ENCODE data around the gene OTOL1. TPM values are rescaled to one million over a fixed set of nuclear protein-coding genes. Genes with fewer than 3 reads are reported as not detected.

The OTOL1 gene
- total and polyA plus RNA-seq, 2 experiments from 2014 or later, result not detected

DNA sequence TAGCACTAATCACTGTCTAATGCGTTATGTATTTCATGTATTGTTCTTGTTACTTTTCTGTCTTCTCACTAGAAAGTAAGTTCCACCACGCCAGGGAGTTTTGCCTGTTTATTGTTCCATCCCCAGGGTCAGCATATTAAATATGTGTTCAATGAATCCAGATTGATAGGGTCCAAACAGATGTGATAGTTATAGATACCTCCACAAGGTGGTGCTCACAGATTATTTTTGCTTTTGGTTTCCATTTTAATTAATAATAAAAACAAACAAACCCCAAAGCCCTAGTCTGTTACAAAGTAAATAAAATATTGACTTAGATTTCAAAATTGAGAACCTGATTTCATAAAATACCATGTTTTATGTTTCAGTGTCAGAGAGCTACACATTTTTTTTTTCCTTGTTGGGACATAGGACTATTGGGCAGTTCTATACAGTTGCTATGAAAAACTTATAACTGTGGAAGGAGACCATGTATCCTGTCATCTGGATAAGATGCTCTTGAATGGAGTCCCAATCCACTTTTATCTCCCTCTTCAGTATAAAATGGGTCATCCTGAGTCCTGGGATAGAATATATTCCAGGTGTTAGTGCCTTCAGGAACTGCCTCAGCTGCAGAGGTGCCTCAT is 12.4 kb downstream of the OTOL1 start:
- Histone ChIP-seq H3K4me2 (no peak overlapping the region), H3K79me2 (replicated peaks; ENCODE audit: insufficient read depth) (no peaks in the 10 kb centered on the region), H4K20me1 (replicated peaks; ENCODE audit: insufficient read depth) (no peaks in the 10 kb centered on the region), H3K27ac (ENCODE audit: low read depth) (no peak overlapping the region), H3K9me2 (ENCODE audit: insufficient read depth) (peaks cover 5% of the 10 kb centered on the region; the same call in 1 of the 2 replicates), H2AFZ (no peak overlapping the region), H3K4me1 (ENCODE audit: insufficient read depth) (no peaks in the 10 kb centered on the region), H3K27me3 (ENCODE audit: insufficient read depth) (no peaks in the 10 kb centered on the region), H3K36me3 (ENCODE audit: insufficient read depth) (no peaks in the 10 kb centered on the region), H3F3A (replicated peaks; ENCODE audit: low read depth) (no peaks in the 10 kb centered on the region), H3K4me3 (no peak overlapping the region)
- peak; percentile 27 for DNase-seq (ENCODE audit: low spot score)
- no peak overlapping the region for H3K27ac Mint-ChIP-seq
- TF ChIP-seq ZNF114 (CRISPR knock-in tag; IDR thresholded peaks at IDR 0.05), result no peak
- TF ChIP-seq STAT1 (IDR thresholded peaks at IDR 0.05; ENCODE audit: unreplicated experiment), result no peak
- TF ChIP-seq, protein P1, sequence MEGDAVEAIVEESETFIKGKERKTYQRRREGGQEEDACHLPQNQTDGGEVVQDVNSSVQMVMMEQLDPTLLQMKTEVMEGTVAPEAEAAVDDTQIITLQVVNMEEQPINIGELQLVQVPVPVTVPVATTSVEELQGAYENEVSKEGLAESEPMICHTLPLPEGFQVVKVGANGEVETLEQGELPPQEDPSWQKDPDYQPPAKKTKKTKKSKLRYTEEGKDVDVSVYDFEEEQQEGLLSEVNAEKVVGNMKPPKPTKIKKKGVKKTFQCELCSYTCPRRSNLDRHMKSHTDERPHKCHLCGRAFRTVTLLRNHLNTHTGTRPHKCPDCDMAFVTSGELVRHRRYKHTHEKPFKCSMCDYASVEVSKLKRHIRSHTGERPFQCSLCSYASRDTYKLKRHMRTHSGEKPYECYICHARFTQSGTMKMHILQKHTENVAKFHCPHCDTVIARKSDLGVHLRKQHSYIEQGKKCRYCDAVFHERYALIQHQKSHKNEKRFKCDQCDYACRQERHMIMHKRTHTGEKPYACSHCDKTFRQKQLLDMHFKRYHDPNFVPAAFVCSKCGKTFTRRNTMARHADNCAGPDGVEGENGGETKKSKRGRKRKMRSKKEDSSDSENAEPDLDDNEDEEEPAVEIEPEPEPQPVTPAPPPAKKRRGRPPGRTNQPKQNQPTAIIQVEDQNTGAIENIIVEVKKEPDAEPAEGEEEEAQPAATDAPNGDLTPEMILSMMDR (conservative IDR thresholded peaks at IDR 0.05; ENCODE audit: low read depth in 2 of 2), result peak; percentile 50 to 70
- H3K27me3 Mint-ChIP-seq (ENCODE audit: insufficient read depth, low read depth, poor library complexity), result no peaks in the 10 kb centered on the region
- no peaks in the 10 kb centered on the region for H3K36me3 Mint-ChIP-seq (ENCODE audit: low read depth)
- no peak overlapping the region for H3K4me3 Mint-ChIP-seq
- no peaks in the 10 kb centered on the region for H3K9me3 Mint-ChIP-seq
- ATAC-seq, result no peak
- H3K4me1 Mint-ChIP-seq, result peaks cover 2% of the 10 kb centered on the region; the same call in 1 of the 3 replicates

DNA sequence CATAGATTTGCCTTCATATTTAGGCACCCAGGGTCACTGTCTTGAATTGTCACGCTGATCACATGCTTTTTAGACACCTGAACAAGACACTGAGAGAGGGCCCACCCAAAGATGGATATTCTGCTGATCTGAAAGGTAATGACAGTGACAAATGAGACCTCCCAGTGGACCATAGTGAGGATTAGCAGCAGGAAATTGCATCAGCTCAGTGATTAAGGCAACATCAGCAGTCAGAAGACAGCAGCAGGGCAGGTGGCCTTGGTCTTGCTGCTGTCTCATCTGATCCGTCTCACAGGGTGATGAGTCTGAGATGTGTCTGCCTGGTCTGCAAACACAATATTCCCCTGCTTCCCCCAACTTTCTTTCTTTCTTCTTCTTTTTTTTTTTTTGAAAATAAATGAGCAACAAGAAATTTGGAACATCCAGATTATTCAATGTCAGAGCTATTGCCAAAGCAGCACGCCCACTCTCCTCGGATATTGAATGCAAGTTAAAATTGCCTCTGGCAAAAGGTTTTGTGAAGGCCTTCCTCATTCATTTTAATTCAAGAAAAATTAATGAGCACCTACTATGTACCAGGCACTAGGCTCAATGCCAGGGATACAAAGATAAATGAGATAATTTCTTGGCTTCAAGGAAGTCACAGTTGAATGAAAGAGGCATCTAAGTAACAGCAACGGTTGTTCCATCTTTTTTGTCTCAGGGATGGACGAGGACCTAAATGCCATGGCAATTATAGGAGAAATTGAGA is 14.1 kb downstream of the OTOL1 start:
- H3K36me3 ChIP-seq (ENCODE audit: insufficient read depth), result no peaks in the 10 kb centered on the region
- H3K4me3 Mint-ChIP-seq, result no peak overlapping the region
- H3K79me2 ChIP-seq (replicated peaks; ENCODE audit: insufficient read depth), result no peaks in the 10 kb centered on the region
- peaks cover 5% of the 10 kb centered on the region for H3K9me2 ChIP-seq (ENCODE audit: insufficient read depth)
- no peak for DNase-seq (ENCODE audit: low spot score)
- H3K27ac ChIP-seq (ENCODE audit: low read depth), result no peak overlapping the region
- ATAC-seq, result no peak
- H4K20me1 ChIP-seq (replicated peaks; ENCODE audit: insufficient read depth), result no peaks in the 10 kb centered on the region
- H3K4me2 ChIP-seq, result no peak overlapping the region
- no peaks in the 10 kb centered on the region for H3K27me3 ChIP-seq (ENCODE audit: insufficient read depth)
- no peaks in the 10 kb centered on the region for H3K4me1 ChIP-seq (ENCODE audit: insufficient read depth)
- H3K9me3 Mint-ChIP-seq, result no peaks in the 10 kb centered on the region
- H2AFZ ChIP-seq, result peak overlapping the region; percentile 53; the same call in 1 of the 2 replicates
- H3K4me1 Mint-ChIP-seq, result peaks cover 2% of the 10 kb centered on the region; the same call in 1 of the 3 replicates
- no peak overlapping the region for H3K4me3 ChIP-seq
- H3K36me3 Mint-ChIP-seq (ENCODE audit: low read depth), result no peaks in the 10 kb centered on the region
- no peak overlapping the region for H3K27ac Mint-ChIP-seq
- H3F3A ChIP-seq (replicated peaks; ENCODE audit: low read depth), result no peaks in the 10 kb centered on the region
- H3K27me3 Mint-ChIP-seq (ENCODE audit: insufficient read depth, low read depth, poor library complexity), result no peaks in the 10 kb centered on the region
- TF ChIP-seq CREB1 (CRISPR knock-in tag; IDR thresholded peaks at IDR 0.05; ENCODE audit: low read depth) (no peak), JUNB (IDR thresholded peaks at IDR 0.05; ENCODE audit: unreplicated experiment) (no peak), NANOG (IDR thresholded peaks at IDR 0.05; ENCODE audit: borderline replicate concordance) (no peak), POLR2AphosphoS5 (IDR thresholded peaks at IDR 0.05; ENCODE audit: low read depth) (no peak), STAT1 (IDR thresholded peaks at IDR 0.05; ENCODE audit: unreplicated experiment) (no peak), ZNF114 (CRISPR knock-in tag; IDR thresholded peaks at IDR 0.05) (no peak), ZNF331 (CRISPR knock-in tag; IDR thresholded peaks at IDR 0.05; ENCODE audit: low read depth) (no peak)
- TF ChIP-seq, protein P2, sequence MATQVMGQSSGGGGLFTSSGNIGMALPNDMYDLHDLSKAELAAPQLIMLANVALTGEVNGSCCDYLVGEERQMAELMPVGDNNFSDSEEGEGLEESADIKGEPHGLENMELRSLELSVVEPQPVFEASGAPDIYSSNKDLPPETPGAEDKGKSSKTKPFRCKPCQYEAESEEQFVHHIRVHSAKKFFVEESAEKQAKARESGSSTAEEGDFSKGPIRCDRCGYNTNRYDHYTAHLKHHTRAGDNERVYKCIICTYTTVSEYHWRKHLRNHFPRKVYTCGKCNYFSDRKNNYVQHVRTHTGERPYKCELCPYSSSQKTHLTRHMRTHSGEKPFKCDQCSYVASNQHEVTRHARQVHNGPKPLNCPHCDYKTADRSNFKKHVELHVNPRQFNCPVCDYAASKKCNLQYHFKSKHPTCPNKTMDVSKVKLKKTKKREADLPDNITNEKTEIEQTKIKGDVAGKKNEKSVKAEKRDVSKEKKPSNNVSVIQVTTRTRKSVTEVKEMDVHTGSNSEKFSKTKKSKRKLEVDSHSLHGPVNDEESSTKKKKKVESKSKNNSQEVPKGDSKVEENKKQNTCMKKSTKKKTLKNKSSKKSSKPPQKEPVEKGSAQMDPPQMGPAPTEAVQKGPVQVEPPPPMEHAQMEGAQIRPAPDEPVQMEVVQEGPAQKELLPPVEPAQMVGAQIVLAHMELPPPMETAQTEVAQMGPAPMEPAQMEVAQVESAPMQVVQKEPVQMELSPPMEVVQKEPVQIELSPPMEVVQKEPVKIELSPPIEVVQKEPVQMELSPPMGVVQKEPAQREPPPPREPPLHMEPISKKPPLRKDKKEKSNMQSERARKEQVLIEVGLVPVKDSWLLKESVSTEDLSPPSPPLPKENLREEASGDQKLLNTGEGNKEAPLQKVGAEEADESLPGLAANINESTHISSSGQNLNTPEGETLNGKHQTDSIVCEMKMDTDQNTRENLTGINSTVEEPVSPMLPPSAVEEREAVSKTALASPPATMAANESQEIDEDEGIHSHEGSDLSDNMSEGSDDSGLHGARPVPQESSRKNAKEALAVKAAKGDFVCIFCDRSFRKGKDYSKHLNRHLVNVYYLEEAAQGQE (IDR thresholded peaks at IDR 0.05; ENCODE audit: unreplicated experiment), result no peak
- TF ChIP-seq, protein P3, sequence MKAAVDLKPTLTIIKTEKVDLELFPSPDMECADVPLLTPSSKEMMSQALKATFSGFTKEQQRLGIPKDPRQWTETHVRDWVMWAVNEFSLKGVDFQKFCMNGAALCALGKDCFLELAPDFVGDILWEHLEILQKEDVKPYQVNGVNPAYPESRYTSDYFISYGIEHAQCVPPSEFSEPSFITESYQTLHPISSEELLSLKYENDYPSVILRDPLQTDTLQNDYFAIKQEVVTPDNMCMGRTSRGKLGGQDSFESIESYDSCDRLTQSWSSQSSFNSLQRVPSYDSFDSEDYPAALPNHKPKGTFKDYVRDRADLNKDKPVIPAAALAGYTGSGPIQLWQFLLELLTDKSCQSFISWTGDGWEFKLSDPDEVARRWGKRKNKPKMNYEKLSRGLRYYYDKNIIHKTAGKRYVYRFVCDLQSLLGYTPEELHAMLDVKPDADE (IDR thresholded peaks at IDR 0.05), result no peak

All from GM23338 (cell line).